ENCODE measurements around the gene USP20.

USP20 gene

GRCh38 chr9:129929496-129930125, 94.4 kb downstream of the USP20 start:
- no peak for DNase-seq

GRCh38 chr9:129930743-129931142, 95.5 kb downstream of the USP20 start:
- DNase-seq, result no peak
